Raji (cell line): Measurements from ENCODE around the gene SIK1.
"Not testable (repeated sequence)": the region's sequence is repeated elsewhere in the genome, so short reads cannot be mapped to it uniquely, and the experiment has no call there.

Experiments
- POLR2A ChIP-seq: IDR thresholded peaks from 2 replicates; pipeline ENCODE4 v1.6.1; 2011; ENCODE audit warnings: low read depth, low read length, control low read depth; ENCODE audit not compliant: insufficient read depth

Gene SIK1

DNA sequence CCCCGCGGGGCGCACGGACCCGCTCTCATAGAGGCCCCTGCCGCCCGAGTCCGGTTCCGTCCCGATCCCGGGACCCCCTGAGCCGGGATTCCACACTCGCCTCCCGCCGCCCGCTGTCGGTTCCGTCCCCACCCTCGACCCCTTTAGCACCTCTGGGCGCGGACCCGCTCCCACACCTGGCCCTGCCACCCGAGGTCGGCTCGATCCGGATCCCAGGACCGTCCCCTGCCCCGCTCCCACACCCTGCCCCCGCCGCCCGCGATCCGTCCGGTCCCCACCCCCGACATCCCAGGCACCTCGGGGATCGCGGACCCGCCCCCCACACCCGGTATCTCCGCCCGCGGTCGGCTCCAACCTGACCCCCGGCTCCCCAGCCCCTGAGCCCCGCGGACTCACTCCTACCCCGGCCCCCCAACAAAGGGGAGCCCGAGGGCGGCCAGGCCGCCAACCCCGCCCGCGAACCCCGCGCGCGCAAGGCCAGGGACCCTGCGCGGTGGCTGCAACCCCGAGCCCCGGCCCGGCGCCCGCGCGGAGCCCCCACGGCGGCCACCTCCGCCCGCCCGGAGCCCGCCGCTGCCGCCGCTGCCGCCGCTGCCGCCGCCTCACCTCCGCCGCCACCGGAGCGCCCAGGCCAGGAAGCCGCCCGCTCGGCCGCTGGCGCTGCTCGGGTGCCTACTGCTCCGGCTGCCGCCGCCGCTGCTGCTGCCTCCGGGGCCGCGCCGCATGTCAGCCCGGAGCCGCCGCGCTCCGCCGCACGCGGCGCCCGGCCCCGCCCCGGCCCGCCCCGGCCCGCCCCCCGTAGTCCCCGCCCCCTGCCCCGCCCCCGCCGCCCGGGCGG, at the start of gene SIK1:
TSS of gene SIK1 (minus strand) at position 728 of the 838 bp plus-strand sequence. CDS start 953 bp downstream, outside the sequence.
- TF ChIP-seq POLR2A = not testable (repeated sequence)

- TF ChIP-seq POLR2A = no peak
Measured at GRCh38 chr21:43467785-43468184, 40.9 kb upstream of the SIK1 start.

GRCh38 chr21:43376478-43376882, 50.5 kb downstream of the SIK1 start:
- no peak for TF ChIP-seq POLR2A

GRCh38 chr21:43375837-43376477, 51.0 kb downstream of the SIK1 start:
- no peak for TF ChIP-seq POLR2A

GRCh38 chr21:43375006-43375836, 51.7 kb downstream of the SIK1 start:
- TF ChIP-seq POLR2A = no peak

DNA sequence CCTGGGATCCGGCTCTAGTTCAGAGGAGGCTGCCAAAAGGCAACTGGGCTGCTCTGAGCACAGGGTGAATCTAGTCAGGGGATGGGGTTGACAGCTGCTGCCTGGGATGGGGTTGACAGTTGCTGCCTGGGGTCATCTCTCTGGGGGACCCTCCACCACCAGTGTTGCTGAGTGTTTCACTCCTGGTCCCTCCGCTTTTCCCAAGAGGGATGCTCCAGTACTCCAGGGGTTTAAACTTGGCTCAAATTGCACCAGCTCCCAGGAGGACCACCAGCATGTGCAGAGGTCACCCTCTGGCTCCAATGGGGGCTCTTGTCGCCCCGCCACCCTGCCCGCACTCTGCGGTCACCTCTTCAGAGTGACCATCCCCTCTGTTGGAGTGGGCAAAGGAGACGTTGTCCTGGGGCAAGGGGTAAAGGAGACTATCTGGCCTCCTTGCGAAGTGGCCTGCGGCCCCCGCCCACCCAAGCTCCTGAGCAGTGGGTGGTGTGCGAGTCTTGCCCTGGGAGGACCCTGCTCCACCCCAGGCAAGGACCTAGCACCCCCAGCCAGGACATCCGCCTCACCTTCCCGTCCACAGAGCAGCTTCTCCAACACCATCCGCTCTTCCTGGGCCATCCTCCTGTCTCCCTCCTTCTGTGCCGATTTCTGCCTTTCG, 52.6 kb downstream of the SIK1 start:
- TF ChIP-seq POLR2A = no peak

- TF ChIP-seq POLR2A = no peak
Measured at GRCh38 chr21:43373362-43374227, 53.3 kb downstream of the SIK1 start.

DNA sequence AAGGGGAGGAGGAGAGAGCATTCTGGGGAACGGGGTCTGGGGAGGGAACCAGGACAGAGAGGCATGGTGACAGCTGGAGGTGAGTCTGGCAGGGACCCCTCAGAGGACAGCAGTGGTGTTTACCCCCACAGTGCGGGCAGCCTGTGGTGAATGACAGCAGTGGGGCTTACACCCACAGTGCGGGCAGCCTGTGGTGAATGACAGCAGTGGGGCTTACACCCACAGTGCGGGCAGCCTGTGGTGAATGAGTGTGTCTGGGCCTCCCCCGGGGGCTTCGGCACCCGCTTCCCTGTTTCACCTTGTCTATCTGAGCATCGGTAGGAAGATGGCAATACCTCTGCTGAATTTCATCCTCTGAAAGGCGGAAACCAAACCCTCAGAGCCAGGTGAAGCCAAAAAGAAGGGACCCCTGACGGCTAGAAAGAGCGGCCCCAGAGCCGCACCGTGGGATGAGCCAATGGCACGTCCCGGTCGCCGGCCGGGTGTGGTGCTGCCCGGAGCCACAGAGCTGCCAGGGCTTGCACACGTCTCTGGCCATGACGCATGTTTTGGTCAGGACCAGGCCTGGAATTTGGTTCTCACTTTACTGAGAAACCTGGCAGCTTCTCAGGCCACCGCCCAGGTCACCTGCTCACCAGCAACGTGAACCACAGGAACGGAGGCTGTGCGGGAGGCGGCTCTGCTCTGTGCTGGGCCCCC, 54.1 kb downstream of the SIK1 start:
- no peak for TF ChIP-seq POLR2A

DNA sequence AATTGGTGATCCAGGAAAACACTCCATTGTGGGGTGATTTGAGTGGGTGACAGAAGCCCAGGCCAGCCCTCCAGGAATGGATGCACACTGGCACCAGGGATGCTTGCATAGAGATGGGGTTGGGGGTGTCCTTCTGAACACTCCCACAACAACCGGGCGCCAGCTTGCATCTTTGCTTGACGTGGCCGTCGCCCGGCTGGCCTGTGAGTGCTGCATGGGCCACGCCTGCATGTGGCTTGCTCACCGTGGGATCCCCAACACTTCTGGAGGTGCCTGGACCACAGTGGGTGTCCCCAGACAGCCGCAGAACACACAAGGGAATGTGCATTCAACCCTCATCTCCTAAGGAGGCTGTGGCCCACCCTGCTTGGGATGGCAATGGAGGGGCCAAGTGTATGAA, 55.1 kb downstream of the SIK1 start:
- TF ChIP-seq POLR2A = no peak

DNA sequence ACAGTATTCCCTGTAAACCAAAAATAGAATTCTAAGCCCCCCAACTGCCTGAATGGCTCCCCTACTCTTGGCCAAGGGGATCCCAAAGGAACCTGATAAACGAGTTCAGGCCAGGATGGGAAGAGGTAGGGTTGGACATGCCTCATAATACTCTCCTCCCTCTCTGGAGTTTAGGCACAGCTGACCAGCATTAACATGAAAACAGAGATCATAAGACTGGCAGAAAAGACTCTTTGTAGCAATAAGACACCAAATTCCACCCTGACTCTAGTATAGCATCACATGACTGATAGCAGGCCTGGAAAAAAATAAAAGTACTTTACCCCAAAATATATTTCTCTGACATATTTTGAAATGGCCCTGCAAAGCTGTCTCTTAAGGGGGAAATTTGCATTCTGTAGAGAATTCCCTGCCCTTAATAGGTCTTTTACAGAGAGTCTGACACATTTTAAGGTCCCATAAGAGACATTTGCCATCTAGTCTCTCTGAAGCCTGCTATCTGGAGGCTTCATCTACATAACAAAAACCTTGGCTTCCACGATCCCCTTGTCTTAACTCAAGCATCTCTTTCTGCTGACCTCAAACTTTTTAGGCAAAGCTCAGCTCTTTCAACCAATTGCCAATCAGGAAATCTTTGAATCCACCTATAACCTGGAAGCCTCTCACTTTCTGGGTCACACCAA, 55.9 kb downstream of the SIK1 start:
- no peak for TF ChIP-seq POLR2A

GRCh38 chr21:43370091-43370658, 56.8 kb downstream of the SIK1 start:
- TF ChIP-seq POLR2A = no peak

DNA sequence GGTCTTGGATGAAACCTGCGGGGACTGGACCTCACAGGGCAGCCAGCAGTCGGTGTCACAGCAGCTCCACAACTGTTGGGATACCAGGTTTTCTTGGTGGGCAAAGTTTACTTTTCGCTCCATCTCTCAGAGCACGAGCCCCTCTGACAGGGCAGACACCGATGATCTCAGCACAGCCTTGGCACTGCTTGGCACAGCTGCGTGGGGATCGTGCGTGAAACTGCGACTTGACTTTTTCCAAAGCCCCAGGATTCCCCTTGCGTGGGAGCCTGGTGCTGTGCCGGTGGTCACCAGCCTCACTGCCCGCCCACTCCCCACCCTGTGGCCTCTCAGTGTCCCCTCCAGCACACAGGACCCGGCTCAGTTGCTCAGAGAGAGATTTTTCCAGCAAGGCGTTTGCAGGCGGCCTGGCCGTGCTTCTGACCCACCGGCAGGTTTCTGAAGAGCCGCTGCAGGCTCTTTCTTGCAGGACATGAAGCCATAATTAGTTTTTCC, 57.3 kb downstream of the SIK1 start:
- no peak for TF ChIP-seq POLR2A
